Measurements from ENCODE around the gene SYT9.

SYT9 gene

GRCh38 chr11:7498193-7498592 lies 246.5 kb downstream of the SYT9 start:
- no peak overlapping the region for H3K4ac ChIP-seq (ENCODE audit: low read depth, low read length)
- no peak overlapping the region for H4K91ac ChIP-seq (ENCODE audit: low read depth, low read length)
- no peak overlapping the region for H3K4me2 ChIP-seq (ENCODE audit: low read length)
- peaks cover 9 to 15% of the 10 kb centered on the region in 2 experiments for H3K4me1 ChIP-seq (ENCODE audit: control insufficient read depth in 1 of 2, insufficient read depth in 2 of 2, low read length in 2 of 2)
- no peak overlapping the region for H2AFZ ChIP-seq (ENCODE audit: insufficient read depth, low read length, poor library complexity)
- peaks cover 4% of the 10 kb centered on the region for H3K79me1 ChIP-seq (ENCODE audit: low read length)
- no peak overlapping the region for H3K4me3 ChIP-seq (ENCODE audit: low read depth, low read length)
- H3K27ac ChIP-seq (ENCODE audit: low read depth, low read length), result no peak overlapping the region
- no peak overlapping the region for H4K8ac ChIP-seq (ENCODE audit: low read depth, low read length)
- no peak overlapping the region for H3K23ac ChIP-seq (ENCODE audit: low read length)
- H3K14ac ChIP-seq (ENCODE audit: low read length), result no peak overlapping the region
- H3K27me3 ChIP-seq (ENCODE audit: insufficient read depth, low read length), result no peaks in the 10 kb centered on the region
- H3K9me3 ChIP-seq (ENCODE audit: insufficient read depth, low read depth, low read length), result no peaks in the 10 kb centered on the region
- H2BK12ac ChIP-seq (ENCODE audit: low read length), result no peak overlapping the region
- H3K36me3 ChIP-seq (ENCODE audit: control insufficient read depth in 1 of 2, insufficient read depth in 2 of 2, low read length in 2 of 2), result no peaks in the 10 kb centered on the region
- no peak for DNase-seq
- no CpG with 5 or more reads among the region's 4 CpGs for WGBS (ENCODE audit: extremely low coverage, insufficient coverage, insufficient read length)
- no peak overlapping the region for H3K9ac ChIP-seq (ENCODE audit: low read length)
- no peak overlapping the region for H2BK120ac ChIP-seq (ENCODE audit: insufficient read depth, low read length, poor library complexity)
- no peak overlapping the region for H3K18ac ChIP-seq (ENCODE audit: low read length)
- no peak overlapping the region for H2AK5ac ChIP-seq (ENCODE audit: low read length)
- H2BK5ac ChIP-seq (ENCODE audit: low read depth, low read length, poor library complexity), result no peak overlapping the region
- no peak overlapping the region for H4K12ac ChIP-seq (ENCODE audit: low read depth, low read length)
- no peaks in the 10 kb centered on the region for H3K79me2 ChIP-seq (ENCODE audit: control insufficient read depth, insufficient read depth, low read length, poor library complexity)

- Histone ChIP-seq H3K27ac (ENCODE audit: low read depth, low read length) (no peak overlapping the region), H2BK120ac (ENCODE audit: insufficient read depth, low read length, poor library complexity) (no peak overlapping the region), H4K8ac (ENCODE audit: low read depth, low read length) (no peak overlapping the region), H2AFZ (ENCODE audit: insufficient read depth, low read length, poor library complexity) (no peak overlapping the region), H3K18ac (ENCODE audit: low read length) (no peak overlapping the region), H3K4me2 (ENCODE audit: low read length) (no peak overlapping the region), H4K91ac (ENCODE audit: low read depth, low read length) (no peak overlapping the region), H3K27me3 (ENCODE audit: insufficient read depth, low read length) (no peaks in the 10 kb centered on the region), H3K79me1 (ENCODE audit: low read length) (peaks cover 4% of the 10 kb centered on the region), H2AK5ac (ENCODE audit: low read length) (no peak overlapping the region), H2BK12ac (ENCODE audit: low read length) (no peak overlapping the region), H3K36me3 (ENCODE audit: control insufficient read depth in 1 of 2, insufficient read depth in 2 of 2, low read length in 2 of 2) (no peaks in the 10 kb centered on the region), H3K79me2 (ENCODE audit: control insufficient read depth, insufficient read depth, low read length, poor library complexity) (no peaks in the 10 kb centered on the region), H3K9ac (ENCODE audit: low read length) (no peak overlapping the region), H2BK5ac (ENCODE audit: low read depth, low read length, poor library complexity) (no peak overlapping the region), H3K23ac (ENCODE audit: low read length) (no peak overlapping the region), H3K9me3 (ENCODE audit: insufficient read depth, low read depth, low read length) (no peaks in the 10 kb centered on the region), H4K12ac (ENCODE audit: low read depth, low read length) (no peak overlapping the region), H3K4me1 (ENCODE audit: control insufficient read depth in 1 of 2, insufficient read depth in 2 of 2, low read length in 2 of 2) (peaks cover 9 to 15% of the 10 kb centered on the region in 2 experiments), H3K14ac (ENCODE audit: low read length) (no peak overlapping the region), H3K4ac (ENCODE audit: low read depth, low read length) (no peak overlapping the region), H3K4me3 (ENCODE audit: low read depth, low read length) (no peak overlapping the region)
- peak; percentile 50 to 83 for DNase-seq
- WGBS (ENCODE audit: extremely low coverage, insufficient coverage, insufficient read length), result no CpG with 5 or more reads among the region's 1 CpG
Observed at GRCh38 chr11:7499081-7499480, 247.4 kb downstream of the SYT9 start.

- peaks cover 6 to 12% of the 10 kb centered on the region in 2 experiments for H3K4me1 ChIP-seq (ENCODE audit: control insufficient read depth in 1 of 2, insufficient read depth in 2 of 2, low read length in 2 of 2)
- peak overlapping the region; percentile 25 for H4K91ac ChIP-seq (ENCODE audit: low read depth, low read length)
- no peak overlapping the region for H2BK120ac ChIP-seq (ENCODE audit: insufficient read depth, low read length, poor library complexity)
- H2AFZ ChIP-seq (ENCODE audit: insufficient read depth, low read length, poor library complexity), result no peak overlapping the region
- no peak overlapping the region for H3K23ac ChIP-seq (ENCODE audit: low read length)
- H3K14ac ChIP-seq (ENCODE audit: low read length), result no peak overlapping the region
- no CpG with 5 or more reads among the region's 3 CpGs for WGBS (ENCODE audit: extremely low coverage, insufficient coverage, insufficient read length)
- peak; percentile 92 to 96 for DNase-seq
- no peaks in the 10 kb centered on the region for H3K9me3 ChIP-seq (ENCODE audit: insufficient read depth, low read depth, low read length)
- no peak overlapping the region for H3K4me3 ChIP-seq (ENCODE audit: low read depth, low read length)
- no peak overlapping the region for H3K27ac ChIP-seq (ENCODE audit: low read depth, low read length)
- H4K12ac ChIP-seq (ENCODE audit: low read depth, low read length), result peak overlapping the region; percentile 64
- no peaks in the 10 kb centered on the region for H3K36me3 ChIP-seq (ENCODE audit: control insufficient read depth in 1 of 2, insufficient read depth in 2 of 2, low read length in 2 of 2)
- no peak overlapping the region for H2BK5ac ChIP-seq (ENCODE audit: low read depth, low read length, poor library complexity)
- no peak overlapping the region for H2BK12ac ChIP-seq (ENCODE audit: low read length)
- no peaks in the 10 kb centered on the region for H3K27me3 ChIP-seq (ENCODE audit: insufficient read depth, low read length)
- H4K8ac ChIP-seq (ENCODE audit: low read depth, low read length), result no peak overlapping the region
- H3K9ac ChIP-seq (ENCODE audit: low read length), result no peak overlapping the region
- no peak overlapping the region for H3K4ac ChIP-seq (ENCODE audit: low read depth, low read length)
- peaks cover 4% of the 10 kb centered on the region for H3K79me1 ChIP-seq (ENCODE audit: low read length)
- no peak overlapping the region for H2AK5ac ChIP-seq (ENCODE audit: low read length)
- H3K18ac ChIP-seq (ENCODE audit: low read length), result no peak overlapping the region
- H3K79me2 ChIP-seq (ENCODE audit: control insufficient read depth, insufficient read depth, low read length, poor library complexity), result no peaks in the 10 kb centered on the region
- no peak overlapping the region for H3K4me2 ChIP-seq (ENCODE audit: low read length)
Observed at GRCh38 chr11:7500251-7500650, 248.5 kb downstream of the SYT9 start.

GRCh38 chr11:7501251-7501650 lies 249.5 kb downstream of the SYT9 start:
- Histone ChIP-seq H2AFZ (ENCODE audit: insufficient read depth, low read length, poor library complexity) (no peak overlapping the region), H3K27ac (ENCODE audit: low read depth, low read length) (peak overlapping the region; percentile 12), H3K36me3 (ENCODE audit: control insufficient read depth in 1 of 2, insufficient read depth in 2 of 2, low read length in 2 of 2) (no peaks in the 10 kb centered on the region), H3K4ac (ENCODE audit: low read depth, low read length) (no peak overlapping the region), H2BK12ac (ENCODE audit: low read length) (no peak overlapping the region), H4K12ac (ENCODE audit: low read depth, low read length) (no peak overlapping the region), H3K27me3 (ENCODE audit: insufficient read depth, low read length) (no peaks in the 10 kb centered on the region), H3K18ac (ENCODE audit: low read length) (no peak overlapping the region), H2AK5ac (ENCODE audit: low read length) (no peak overlapping the region), H4K91ac (ENCODE audit: low read depth, low read length) (no peak overlapping the region), H3K9ac (ENCODE audit: low read length) (peak overlapping the region; percentile 14), H3K79me1 (ENCODE audit: low read length) (peaks cover 4% of the 10 kb centered on the region), H3K4me2 (ENCODE audit: low read length) (no peak overlapping the region), H4K8ac (ENCODE audit: low read depth, low read length) (no peak overlapping the region), H3K23ac (ENCODE audit: low read length) (peak overlapping the region; percentile 11), H3K9me3 (ENCODE audit: insufficient read depth, low read depth, low read length) (no peaks in the 10 kb centered on the region), H3K4me1 (ENCODE audit: control insufficient read depth in 1 of 2, insufficient read depth in 2 of 2, low read length in 2 of 2) (peaks cover 6 to 12% of the 10 kb centered on the region in 2 experiments), H2BK5ac (ENCODE audit: low read depth, low read length, poor library complexity) (no peak overlapping the region), H2BK120ac (ENCODE audit: insufficient read depth, low read length, poor library complexity) (no peak overlapping the region), H3K14ac (ENCODE audit: low read length) (no peak overlapping the region), H3K79me2 (ENCODE audit: control insufficient read depth, insufficient read depth, low read length, poor library complexity) (no peaks in the 10 kb centered on the region), H3K4me3 (ENCODE audit: low read depth, low read length) (no peak overlapping the region)
- DNase-seq, result peak; percentile 87 to 93
- no CpG with 5 or more reads among the region's 3 CpGs for WGBS (ENCODE audit: extremely low coverage, insufficient coverage, insufficient read length)
